Measurements from ENCODE around the gene CHD2.

Gene CHD2

GRCh38 chr15:92930054-92930621, 30.0 kb downstream of the CHD2 start:
- no peak for DNase-seq

GRCh38 chr15:92930776-92931175, 30.7 kb downstream of the CHD2 start:
- no peak for DNase-seq

GRCh38 chr15:92932946-92933649, 33.0 kb downstream of the CHD2 start:
- DNase-seq = no peak

GRCh38 chr15:92933831-92934230, 33.7 kb downstream of the CHD2 start:
- no peak for DNase-seq

GRCh38 chr15:92934716-92935115, 34.6 kb downstream of the CHD2 start:
- no peak for DNase-seq

- no peak for DNase-seq
These were observed 36.0 kb downstream of the CHD2 start for GRCh38 chr15:92936138-92936537.

- DNase-seq = no peak
These were observed 36.6 kb downstream of the CHD2 start for GRCh38 chr15:92936693-92937092.

- DNase-seq = no peak
These were observed 37.8 kb downstream of the CHD2 start for GRCh38 chr15:92937901-92938300.

- no peak for DNase-seq
These were observed 38.3 kb downstream of the CHD2 start for GRCh38 chr15:92938387-92938786.

GRCh38 chr15:92941668-92942067, 41.5 kb downstream of the CHD2 start:
- DNase-seq = no peak

- DNase-seq = no peak
These were observed 42.6 kb downstream of the CHD2 start for GRCh38 chr15:92942706-92943105.

- no peak for DNase-seq
These were observed 43.5 kb downstream of the CHD2 start for GRCh38 chr15:92943581-92943980.

GRCh38 chr15:92944946-92945521, 44.9 kb downstream of the CHD2 start:
- no peak for DNase-seq

GRCh38 chr15:92947071-92947730, 47.1 kb downstream of the CHD2 start:
- DNase-seq = no peak

- DNase-seq = no peak
These were observed 49.6 kb downstream of the CHD2 start for GRCh38 chr15:92949604-92950249.

GRCh38 chr15:92951800-92952457, 51.8 kb downstream of the CHD2 start:
- no peak for DNase-seq

GRCh38 chr15:92952458-92952850, 52.3 kb downstream of the CHD2 start:
- DNase-seq = no peak

GRCh38 chr15:92953566-92953965, 53.4 kb downstream of the CHD2 start:
- no peak for DNase-seq

- DNase-seq = no peak
These were observed 53.9 kb downstream of the CHD2 start for GRCh38 chr15:92954002-92954401.

GRCh38 chr15:92954578-92954977, 54.5 kb downstream of the CHD2 start:
- DNase-seq = no peak

- no peak for DNase-seq
These were observed 55.6 kb downstream of the CHD2 start for GRCh38 chr15:92955706-92956105.

- DNase-seq = no peak
These were observed 58.0 kb downstream of the CHD2 start for GRCh38 chr15:92958105-92958504.
